ENCODE measurements around the gene VSIG10. TPM values are rescaled to one million over a fixed set of nuclear protein-coding genes. Genes with fewer than 3 reads are reported as not detected.
"Not testable (repeated sequence)": the region's sequence is repeated elsewhere in the genome, so short reads cannot be mapped to it uniquely, and the experiment has no call there.

VSIG10 gene
- total and polyA plus RNA-seq, 2 donors (not counting 1 experiment from before 2014, with no cell fraction given): 9.1 to 31.7 TPM

GRCh38 chr12:118136559-118137003, 32.8 kb upstream of the VSIG10 start:
- Histone ChIP-seq H3K9me3 (ENCODE audit: control insufficient read depth, insufficient read depth, low read depth, low read length) (no peaks in the 10 kb centered on the region), H3K27me3 (ENCODE audit: control insufficient read depth, insufficient read depth, low read length) (no peaks in the 10 kb centered on the region), H3K36me3 (ENCODE audit: control insufficient read depth, insufficient read depth, low read length) (peaks cover 7% of the 10 kb centered on the region), H2AFZ (ENCODE audit: low read length) (peak overlapping the region; percentile 82), H4K20me1 (ENCODE audit: control insufficient read depth, extremely low read depth, insufficient read depth, low read length) (no peaks in the 10 kb centered on the region), H3K4me2 (ENCODE audit: extremely low read depth, insufficient read depth, low read length) (peak overlapping the region; percentile 92), H3K9ac (ENCODE audit: insufficient read depth, low read length) (peak overlapping the region; percentile 92), H3K27ac (ENCODE audit: insufficient read depth, low read length) (peak overlapping the region; percentile 86), H3K4me3 (replicated peaks in 1 of 4; ENCODE audit: control extremely low read depth in 1 of 4, insufficient read depth in 1 of 4, low read depth in 3 of 4, low read length in 4 of 4) (peak overlapping the region; percentile 81 to 98 (median 95)), H3K79me2 (ENCODE audit: control insufficient read depth, insufficient read depth, low read length) (peaks cover 22% of the 10 kb centered on the region), H3K4me1 (ENCODE audit: control insufficient read depth, extremely low read depth, insufficient read depth, low read length) (peaks cover 2% of the 10 kb centered on the region)
- TF ChIP-seq CTCF (conservative IDR thresholded peaks at IDR 0.05 in 1 of 2, IDR thresholded peaks at IDR 0.05 in 1 of 2; ENCODE audit: low read depth in 1 of 2, low read length in 2 of 2): no peak
- TF ChIP-seq EZH2 (IDR thresholded peaks at IDR 0.05; ENCODE audit: low read length, missing control alignments): no peak
- DNase-seq (ENCODE audit: low read depth in 2 of 2): peak; percentile 38 to 53

GRCh38 chr12:118135788-118136558, 32.2 kb upstream of the VSIG10 start, which contains the start of gene PEBP1:
Gene PEBP1 (plus strand): TSS chr12:118136124. CDS start chr12:118136210, 86 bp downstream.
- Histone ChIP-seq H3K4me3 (replicated peaks in 1 of 4; ENCODE audit: control extremely low read depth in 1 of 4, insufficient read depth in 1 of 4, low read depth in 3 of 4, low read length in 4 of 4) (peak within 1 kb of the TSS; percentile 81 to 98 (median 95)), H3K79me2 (ENCODE audit: control insufficient read depth, insufficient read depth, low read length) (peaks cover 22% of the 10 kb centered on the region), H3K4me2 (ENCODE audit: extremely low read depth, insufficient read depth, low read length) (peak within 1 kb of the TSS; percentile 92), H3K36me3 (ENCODE audit: control insufficient read depth, insufficient read depth, low read length) (peaks cover 4% of the 10 kb centered on the region), H3K9me3 (ENCODE audit: control insufficient read depth, insufficient read depth, low read depth, low read length) (no peaks in the 10 kb centered on the region), H2AFZ (ENCODE audit: low read length) (peak within 1 kb of the TSS; percentile 84), H3K27ac (ENCODE audit: insufficient read depth, low read length) (peak within 1 kb of the TSS; percentile 86), H3K27me3 (ENCODE audit: control insufficient read depth, insufficient read depth, low read length) (no peaks in the 10 kb centered on the region), H4K20me1 (ENCODE audit: control insufficient read depth, extremely low read depth, insufficient read depth, low read length) (no peaks in the 10 kb centered on the region), H3K4me1 (ENCODE audit: control insufficient read depth, extremely low read depth, insufficient read depth, low read length) (peaks cover 2% of the 10 kb centered on the region), H3K9ac (ENCODE audit: insufficient read depth, low read length) (peak within 1 kb of the TSS; percentile 92)
- DNase-seq (ENCODE audit: low read depth in 2 of 2): peak; percentile 87 to 91
- TF ChIP-seq EZH2 (IDR thresholded peaks at IDR 0.05; ENCODE audit: low read length, missing control alignments): no peak
- no peak for TF ChIP-seq CTCF (conservative IDR thresholded peaks at IDR 0.05 in 1 of 2, IDR thresholded peaks at IDR 0.05 in 1 of 2; ENCODE audit: low read depth in 1 of 2, low read length in 2 of 2)

GRCh38 chr12:118129436-118129835, 25.6 kb upstream of the VSIG10 start:
- not testable (repeated sequence) for H3K27ac ChIP-seq (ENCODE audit: insufficient read depth, low read length); H3K9ac ChIP-seq (ENCODE audit: insufficient read depth, low read length); H3K4me1 ChIP-seq (ENCODE audit: control insufficient read depth, extremely low read depth, insufficient read depth, low read length); H3K4me2 ChIP-seq (ENCODE audit: extremely low read depth, insufficient read depth, low read length); H2AFZ ChIP-seq (ENCODE audit: low read length); H3K36me3 ChIP-seq (ENCODE audit: control insufficient read depth, insufficient read depth, low read length); H3K27me3 ChIP-seq (ENCODE audit: control insufficient read depth, insufficient read depth, low read length); H3K79me2 ChIP-seq (ENCODE audit: control insufficient read depth, insufficient read depth, low read length); H4K20me1 ChIP-seq (ENCODE audit: control insufficient read depth, extremely low read depth, insufficient read depth, low read length); H3K4me3 ChIP-seq (replicated peaks in 1 of 4; ENCODE audit: control extremely low read depth in 1 of 4, insufficient read depth in 1 of 4, low read depth in 3 of 4, low read length in 4 of 4); DNase-seq (ENCODE audit: low read depth in 2 of 2); H3K9me3 ChIP-seq (ENCODE audit: control insufficient read depth, insufficient read depth, low read depth, low read length)
